Loucy (cell line): ENCODE data around the gene ADSL.
A peak's percentile ranks its signal among the peaks of the same experiment; 100 is the strongest.

Experiments
- H2AFZ ChIP-seq: fragments of 200-600 bp; sonication (generic); 2 replicates; pipeline ENCODE4 v1.6.0; 2016; ENCODE audit warnings: antibody characterized with exemption, mild to moderate bottlenecking, low read length, moderate library complexity
- H3F3A ChIP-seq: fragments of 200-600 bp; 2 replicates; pipeline ENCODE4 v1.6.0; 2016; ENCODE audit warnings: antibody characterized with exemption, low read depth, mild to moderate bottlenecking
- H3K27me3 ChIP-seq: fragments of 200-600 bp; sonication (generic); 2 replicates; pipeline ENCODE4 v1.6.1; 2014; ENCODE audit warnings: low read length, mild to moderate bottlenecking; ENCODE audit not compliant: insufficient read depth, poor library complexity, severe bottlenecking
- H3K36me3 ChIP-seq: fragments of 200-600 bp; sonication (generic); 2 replicates; pipeline ENCODE4 v1.6.1; 2016; ENCODE audit warnings: low read length; ENCODE audit not compliant: insufficient read depth
- H3K4me1 ChIP-seq: fragments of 200-600 bp; sonication (generic); 2 replicates; pipeline ENCODE4 v1.5.1; 2014; ENCODE audit warnings: low read length, mild to moderate bottlenecking; ENCODE audit not compliant: insufficient read depth, poor library complexity, severe bottlenecking
- H3K4me2 ChIP-seq: fragments of 200-600 bp; sonication (generic); 2 replicates; pipeline ENCODE4 v1.6.0; 2014; ENCODE audit warnings: antibody characterized with exemption, low read length, low read depth, mild to moderate bottlenecking; ENCODE audit not compliant: poor library complexity, severe bottlenecking
- H3K4me3 ChIP-seq: fragments of 200-600 bp; sonication (generic); 2 replicates; pipeline ENCODE4 v1.5.1; 2014; ENCODE audit warnings: low read length, mild to moderate bottlenecking, mixed read lengths; ENCODE audit not compliant: poor library complexity, severe bottlenecking
- H3K79me2 ChIP-seq: fragments of 200-600 bp; sonication (generic); 2 replicates; pipeline ENCODE4 v1.6.1; 2014; ENCODE audit warnings: low read length; ENCODE audit not compliant: insufficient read depth
- H3K9ac ChIP-seq: fragments of 200-600 bp; sonication (generic); 2 replicates; pipeline ENCODE4 v1.6.0; 2014; ENCODE audit warnings: mild to moderate bottlenecking, low read depth, low read length, moderate library complexity; ENCODE audit not compliant: poor library complexity, severe bottlenecking
- H3K9me2 ChIP-seq: fragments of 200-600 bp; sonication (generic); replicated peaks from 2 replicates; pipeline ENCODE4 v1.6.1; 2016; ENCODE audit warnings: low read depth, low read length, mixed read lengths
- H3K9me3 ChIP-seq: fragments of 200-600 bp; sonication (generic); 2 replicates; pipeline ENCODE4 v1.6.1; 2014; ENCODE audit warnings: mild to moderate bottlenecking, antibody characterized with exemption, low read length, low read depth; ENCODE audit not compliant: insufficient read depth
- H4K20me1 ChIP-seq: fragments of 200-600 bp; sonication (generic); 2 replicates; pipeline ENCODE4 v1.6.0; 2014; ENCODE audit warnings: antibody characterized with exemption, low read length, mild to moderate bottlenecking; ENCODE audit not compliant: insufficient read depth, poor library complexity, severe bottlenecking
- CTCF ChIP-seq: fragments of 200-600 bp; sonication (generic); conservative IDR thresholded peaks from 2 replicates; pipeline ENCODE4 v1.5.1; 2014; ENCODE audit warnings: mild to moderate bottlenecking, antibody characterized with exemption, low read length
- EZH2phosphoT487 ChIP-seq: fragments of 200-600 bp; IDR thresholded peaks from 2 replicates; pipeline ENCODE4 v1.6.1; 2018; ENCODE audit warnings: antibody characterized with exemption, mild to moderate bottlenecking, moderate library complexity, borderline replicate concordance

ADSL gene

GRCh38 chr22:40347300-40347699 lies 1.0 kb downstream of the ADSL start:
- peaks cover 45% of the 10 kb centered on the region for H3K79me2 ChIP-seq
- H3K4me2 ChIP-seq, result peak overlapping the region; percentile 87
- no peaks in the 10 kb centered on the region for H3K9me3 ChIP-seq
- peak overlapping the region; percentile 86 for H3K4me3 ChIP-seq
- peak overlapping the region; percentile 84 for H3K9ac ChIP-seq
- peaks cover 20% of the 10 kb centered on the region for H4K20me1 ChIP-seq
- H3K9me2 ChIP-seq, result no peaks in the 10 kb centered on the region
- H3K36me3 ChIP-seq, result peaks cover 7% of the 10 kb centered on the region; the same call in 1 of the 2 replicates
- H2AFZ ChIP-seq, result no peak overlapping the region
- no peaks in the 10 kb centered on the region for H3K27me3 ChIP-seq
- TF ChIP-seq EZH2phosphoT487, result no peak
- TF ChIP-seq CTCF, result no peak
- H3K4me1 ChIP-seq, result peaks cover 22% of the 10 kb centered on the region
- H3F3A ChIP-seq, result peaks cover 10% of the 10 kb centered on the region

- peaks cover 45% of the 10 kb centered on the region for H3K79me2 ChIP-seq
- H3K4me3 ChIP-seq, result peak overlapping the region; percentile 86
- H2AFZ ChIP-seq, result no peak overlapping the region
- no peaks in the 10 kb centered on the region for H3K27me3 ChIP-seq
- TF ChIP-seq EZH2phosphoT487 (no peak), CTCF (peak; percentile 96)
- peaks cover 20% of the 10 kb centered on the region for H4K20me1 ChIP-seq
- no peaks in the 10 kb centered on the region for H3K9me3 ChIP-seq
- no peaks in the 10 kb centered on the region for H3K9me2 ChIP-seq
- H3K9ac ChIP-seq, result peak overlapping the region; percentile 84
- peaks cover 21% of the 10 kb centered on the region for H3K4me1 ChIP-seq
- H3K4me2 ChIP-seq, result peak overlapping the region; percentile 87
- H3K36me3 ChIP-seq, result peaks cover 11% of the 10 kb centered on the region; the same call in 1 of the 2 replicates
- H3F3A ChIP-seq, result peaks cover 7% of the 10 kb centered on the region
Measured at GRCh38 chr22:40348025-40348658, 1.8 kb downstream of the ADSL start.

- Histone ChIP-seq H3K4me2 (no peak overlapping the region), H4K20me1 (peaks cover 10% of the 10 kb centered on the region), H3K27me3 (no peaks in the 10 kb centered on the region), H3K79me2 (peaks cover 31% of the 10 kb centered on the region), H3K9ac (no peak overlapping the region), H3K9me3 (no peaks in the 10 kb centered on the region), H3K4me1 (peaks cover 12% of the 10 kb centered on the region), H3F3A (no peaks in the 10 kb centered on the region), H3K4me3 (no peak overlapping the region), H3K36me3 (peaks cover 25% of the 10 kb centered on the region; the same call in 1 of the 2 replicates), H2AFZ (no peak overlapping the region), H3K9me2 (no peaks in the 10 kb centered on the region)
- TF ChIP-seq EZH2phosphoT487 (no peak), CTCF (no peak)
Measured at GRCh38 chr22:40352763-40353162, 6.5 kb downstream of the ADSL start.
